CMK (cell line): Measurements from ENCODE around the gene RBBP8NL.
"Not testable (repeated sequence)": the region's sequence is repeated elsewhere in the genome, so short reads cannot be mapped to it uniquely, and the experiment has no call there.

Source experiments
- DNase-seq: peaks from one replicate; pipeline ENCODE4 v3.0.0-alpha.2; 2010; ENCODE audit warnings: low read depth

Gene RBBP8NL

DNA sequence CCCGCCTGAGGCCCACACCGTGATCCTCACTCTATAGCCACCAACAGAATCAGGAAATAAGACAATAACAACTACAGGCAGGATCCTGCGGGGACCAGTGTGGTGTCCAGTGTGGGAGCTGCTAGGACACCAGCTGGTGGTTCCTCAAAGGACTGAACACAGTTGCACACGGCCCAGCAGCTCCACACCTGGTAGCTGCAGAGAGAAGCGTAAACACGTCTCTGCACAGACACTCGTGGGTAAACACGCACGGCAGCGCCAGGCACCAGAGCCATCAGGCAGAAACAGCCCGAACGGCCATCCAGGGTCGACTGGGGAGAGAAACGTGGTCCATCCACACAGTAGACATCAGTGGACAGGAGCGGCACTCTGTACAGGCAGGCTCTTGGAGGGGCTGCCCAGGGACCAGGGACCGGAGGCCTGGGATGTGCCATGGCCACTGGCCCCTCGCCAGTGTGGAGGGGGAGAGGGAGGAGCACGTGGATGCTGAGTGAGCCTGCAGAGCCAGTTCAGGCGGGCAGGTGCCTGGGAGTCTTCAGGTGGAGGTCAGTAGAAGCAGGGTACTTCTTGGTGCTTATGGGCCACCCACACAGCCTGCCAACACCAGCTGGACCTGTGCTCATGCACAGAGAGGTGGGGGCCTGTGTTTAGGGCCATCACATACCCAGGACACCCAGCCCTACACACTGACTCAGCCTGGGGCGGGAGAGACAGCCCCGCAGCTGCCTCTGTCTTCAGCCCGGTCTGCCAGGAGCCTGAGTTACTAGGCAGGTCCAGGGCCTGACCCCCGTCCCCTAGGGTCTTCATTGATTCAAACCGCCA, 52.8 kb downstream of the RBBP8NL start:
- no peak for DNase-seq

DNA sequence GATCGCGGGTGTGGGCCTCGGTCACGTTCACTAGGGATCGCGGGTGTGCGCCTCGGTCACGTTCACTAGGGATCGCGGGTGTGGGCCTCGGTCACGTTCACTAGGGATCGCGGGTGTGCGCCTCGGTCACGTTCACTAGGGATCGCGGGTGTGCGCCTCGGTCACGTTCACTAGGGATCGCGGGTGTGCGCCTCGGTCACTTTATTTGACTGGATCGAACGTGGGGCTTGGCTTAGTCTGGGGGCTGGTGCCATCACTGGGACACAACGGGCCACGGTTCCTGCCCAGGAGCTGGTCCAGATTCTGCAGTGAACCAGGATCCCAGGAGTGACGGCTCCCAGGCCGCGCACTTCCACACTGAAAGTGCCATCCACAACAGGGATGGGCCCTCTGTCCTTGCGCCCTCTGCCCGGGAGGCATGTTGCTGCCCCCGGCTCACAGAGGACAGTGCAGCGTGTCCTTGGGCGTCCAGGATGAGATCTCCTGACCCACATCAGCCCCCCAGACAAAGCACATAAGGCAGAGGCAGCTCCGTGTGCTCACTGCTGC, 53.6 kb downstream of the RBBP8NL start:
- DNase-seq, result not testable (repeated sequence)

DNA sequence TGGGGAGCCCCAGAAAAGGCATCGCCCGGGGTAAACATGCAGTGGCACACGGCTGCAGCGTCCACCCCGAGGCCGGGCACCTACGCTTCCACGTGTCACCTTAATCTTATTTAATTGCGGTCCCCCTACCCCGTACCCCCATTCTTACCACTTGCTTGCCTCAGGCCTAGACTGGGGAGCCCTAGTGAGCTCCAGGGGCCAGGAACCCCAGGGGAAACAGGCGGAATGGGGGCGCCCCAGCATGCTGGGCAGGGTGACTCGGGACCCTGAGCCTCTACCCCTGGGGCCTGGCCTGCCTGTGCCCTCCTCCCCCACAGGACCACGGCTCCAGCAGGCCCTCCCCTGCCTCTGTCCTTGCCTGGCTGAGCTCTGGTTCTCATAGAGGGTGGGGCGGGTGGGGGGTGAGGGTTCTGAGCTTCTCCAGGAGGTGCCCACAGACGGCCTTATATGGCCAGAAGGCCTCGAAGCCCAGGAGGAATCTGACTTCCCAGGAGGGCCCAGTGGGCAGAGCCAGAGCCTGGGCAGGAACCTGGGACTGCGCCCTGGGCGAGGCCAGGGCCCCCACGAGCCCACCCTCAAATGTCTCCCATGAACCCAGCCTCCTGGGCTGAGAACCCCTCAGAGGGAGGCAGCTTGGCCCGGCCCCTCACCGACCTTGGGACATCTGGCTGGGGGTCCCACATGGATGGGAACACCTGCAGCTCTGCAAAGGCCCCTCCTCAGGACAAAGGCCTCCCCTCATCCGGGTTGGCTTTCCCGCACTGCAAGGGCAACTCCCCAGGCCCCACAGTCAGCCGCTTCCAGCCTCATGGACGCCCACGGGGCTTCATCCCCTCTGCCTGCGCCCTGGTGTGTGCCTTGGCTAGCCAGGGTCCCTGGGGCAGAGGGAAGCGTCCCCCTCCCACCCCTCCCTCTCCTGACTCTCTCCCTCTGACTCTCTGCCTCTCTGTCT, 55.0 kb downstream of the RBBP8NL start:
- no peak for DNase-seq

DNA sequence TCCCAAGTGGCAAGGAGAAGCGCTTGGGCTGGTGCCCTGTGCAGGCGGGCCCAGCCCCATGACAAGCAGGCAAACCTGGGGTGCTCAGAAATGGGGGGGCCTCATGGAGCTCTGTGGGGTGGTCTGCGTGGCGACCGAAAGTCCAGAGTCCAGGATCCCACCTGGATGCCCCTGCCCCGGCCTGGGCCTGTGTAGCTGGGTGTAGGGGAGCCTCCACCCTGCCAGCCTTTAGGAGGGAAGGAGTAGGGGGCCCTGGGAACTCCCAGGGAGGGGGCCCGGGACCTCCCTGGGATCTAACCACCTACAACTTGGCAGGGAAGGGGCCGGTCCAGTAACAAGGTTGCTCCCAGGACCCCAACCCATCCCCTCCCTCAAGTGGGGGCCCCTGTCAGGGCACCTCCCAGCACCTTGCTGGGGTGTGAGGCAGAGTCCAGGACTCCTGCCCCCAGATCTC, 55.7 kb downstream of the RBBP8NL start:
- DNase-seq, result no peak

DNA sequence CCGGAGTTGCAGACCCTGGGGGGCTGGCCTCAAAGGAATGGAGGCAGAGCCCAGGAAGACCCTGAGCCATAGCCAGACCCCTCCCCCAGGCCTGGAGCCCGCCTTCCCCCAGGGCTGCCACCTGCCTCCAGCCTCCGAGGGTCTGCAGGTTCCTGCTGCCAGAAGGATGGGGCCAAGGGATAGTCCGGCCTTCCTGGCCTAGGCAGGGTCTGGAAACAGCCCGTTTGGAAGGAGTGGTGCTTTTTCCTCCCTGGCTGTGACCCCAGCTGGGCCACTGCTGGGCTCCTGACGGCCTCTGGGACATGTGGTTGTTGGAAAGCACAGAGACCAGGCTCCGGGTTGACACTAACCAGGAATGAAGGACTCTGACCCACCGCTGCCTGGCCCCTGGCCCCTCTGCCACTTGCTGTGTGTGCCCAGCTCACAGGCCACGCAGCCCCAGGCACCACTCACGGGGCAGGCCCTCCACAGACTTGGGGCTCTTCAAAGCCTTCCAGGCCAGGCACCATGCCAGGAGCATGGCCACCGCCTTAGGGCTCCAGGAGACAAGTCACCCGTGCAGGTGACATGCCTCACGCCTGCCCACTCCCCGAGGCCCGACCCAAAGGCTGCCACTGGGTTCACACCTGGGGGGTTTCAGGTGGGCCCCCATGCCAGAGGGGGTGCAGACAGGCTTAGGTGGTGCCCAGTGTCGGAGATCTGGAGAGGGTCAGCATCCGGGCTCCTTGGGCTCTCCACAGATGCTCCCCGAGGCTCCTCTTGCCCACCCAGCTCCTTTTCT, 56.3 kb downstream of the RBBP8NL start:
- DNase-seq, result no peak

DNA sequence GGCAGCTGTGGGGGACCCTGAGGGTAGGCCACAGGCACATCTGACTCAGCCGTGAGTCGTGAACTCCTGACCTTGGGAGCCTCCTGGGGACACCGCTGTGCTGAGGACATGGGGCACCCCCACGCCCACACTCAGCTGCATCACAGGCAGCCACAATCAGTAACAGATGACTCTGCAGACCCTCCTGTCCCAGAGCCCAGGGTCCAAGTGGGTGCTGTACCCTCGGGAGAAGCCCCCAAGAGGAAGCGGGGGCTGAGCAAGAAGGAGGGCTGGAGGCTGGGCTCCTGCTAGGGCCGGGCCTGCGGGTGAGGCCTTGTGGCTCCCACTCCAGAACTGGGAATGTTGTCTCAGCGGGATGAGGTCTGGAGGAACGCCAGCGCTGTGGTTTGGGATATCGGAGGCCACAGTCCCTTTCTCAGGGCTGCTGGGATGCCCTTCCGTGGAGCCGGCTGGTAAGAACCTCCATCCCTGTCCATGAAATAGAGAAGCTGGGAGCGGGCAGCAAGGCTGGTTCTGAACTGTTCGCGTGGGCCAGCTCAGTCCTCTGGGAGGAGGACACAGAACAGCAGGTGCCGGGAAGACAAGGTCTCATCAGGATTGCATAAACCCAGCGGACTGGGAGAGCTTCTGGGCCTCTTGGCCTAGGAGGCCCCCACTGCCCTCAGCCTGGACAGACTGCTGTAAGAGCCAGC, 57.1 kb downstream of the RBBP8NL start:
- no peak for DNase-seq

DNA sequence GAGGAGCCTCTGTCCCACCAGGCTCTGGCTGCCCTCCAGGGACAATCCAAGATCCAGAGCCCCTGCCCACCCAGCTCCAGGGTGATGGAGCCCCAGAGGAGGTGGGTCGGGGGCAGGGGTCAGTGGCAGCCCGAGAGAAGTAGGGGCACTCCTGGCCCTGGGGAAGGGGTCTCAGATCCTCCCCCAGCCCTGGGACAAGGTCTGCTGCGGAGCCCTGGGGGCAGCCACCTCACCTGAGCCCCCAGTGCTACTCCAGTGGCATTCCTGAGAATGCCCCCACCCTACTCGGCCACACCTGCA, 57.6 kb downstream of the RBBP8NL start:
- no peak for DNase-seq

DNA sequence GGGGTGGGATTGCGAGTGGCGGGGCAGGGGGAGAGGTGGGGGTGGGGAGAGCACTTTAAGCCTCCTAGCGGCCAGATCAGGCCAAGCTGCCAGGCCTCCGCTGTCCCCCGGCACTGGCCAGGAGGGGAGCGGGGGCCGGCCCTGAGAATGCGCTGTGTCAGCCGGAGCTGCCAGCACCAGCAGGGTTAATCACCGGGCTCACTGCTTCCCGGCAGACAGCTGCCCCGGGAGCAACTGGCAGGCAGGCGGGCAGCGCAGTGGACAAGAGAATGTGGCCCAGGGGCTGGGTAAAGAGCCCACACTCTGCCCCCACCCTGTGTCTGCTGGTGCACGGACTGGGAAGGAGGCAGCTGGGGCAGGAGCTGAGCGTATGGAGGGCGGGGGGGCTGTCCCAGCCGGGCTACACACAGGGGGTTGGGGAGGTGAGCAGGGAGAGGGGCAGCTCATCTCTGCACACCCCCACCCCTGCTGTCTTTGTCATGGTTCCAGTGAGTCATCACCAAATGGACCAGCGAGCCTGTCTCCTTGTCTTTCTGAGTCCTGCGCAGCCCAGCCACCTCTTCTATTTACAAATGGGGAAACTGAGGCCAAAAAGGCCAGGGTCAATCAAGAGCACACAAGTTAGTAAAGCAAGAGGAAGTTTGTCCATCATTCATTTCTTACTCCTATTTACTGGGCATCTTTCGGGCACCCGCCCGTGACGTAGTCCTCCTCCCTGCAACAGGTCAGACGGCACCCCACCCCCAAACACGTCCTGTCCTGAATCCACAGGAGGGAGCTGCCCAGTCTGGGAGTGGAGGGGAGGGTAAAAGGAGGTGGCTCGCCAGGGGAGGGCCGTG, 58.1 kb downstream of the RBBP8NL start:
- DNase-seq, result no peak

DNA sequence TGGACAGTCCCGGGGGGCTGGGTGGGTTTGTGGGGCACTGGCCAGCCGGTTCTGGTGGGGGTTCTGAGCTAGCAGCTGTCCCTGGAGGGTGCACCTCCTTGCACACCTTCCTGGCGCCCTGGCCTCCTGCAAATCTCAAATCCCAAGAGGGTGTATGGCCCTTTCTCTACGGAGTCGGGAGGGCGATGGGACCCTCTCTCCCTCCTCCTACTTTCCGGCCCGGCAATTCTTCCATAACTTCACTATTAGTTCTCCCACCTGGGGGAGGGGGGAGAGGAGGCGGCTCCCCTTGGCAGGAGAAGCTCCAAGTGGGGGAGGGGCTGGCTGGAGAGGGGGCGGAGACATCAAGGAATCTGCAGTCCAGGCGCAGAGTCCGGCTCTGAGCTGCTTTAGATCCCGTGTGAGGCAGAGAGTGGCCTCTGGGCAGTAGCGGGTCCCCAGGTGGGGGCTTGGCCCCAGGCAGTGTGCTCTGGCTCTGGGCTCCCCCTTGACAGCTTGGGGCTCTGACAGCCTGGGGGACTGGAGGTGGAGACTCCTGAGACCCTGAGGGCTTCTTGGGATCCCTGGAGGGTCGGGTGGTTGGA, 58.9 kb downstream of the RBBP8NL start:
- DNase-seq, result no peak

DNA sequence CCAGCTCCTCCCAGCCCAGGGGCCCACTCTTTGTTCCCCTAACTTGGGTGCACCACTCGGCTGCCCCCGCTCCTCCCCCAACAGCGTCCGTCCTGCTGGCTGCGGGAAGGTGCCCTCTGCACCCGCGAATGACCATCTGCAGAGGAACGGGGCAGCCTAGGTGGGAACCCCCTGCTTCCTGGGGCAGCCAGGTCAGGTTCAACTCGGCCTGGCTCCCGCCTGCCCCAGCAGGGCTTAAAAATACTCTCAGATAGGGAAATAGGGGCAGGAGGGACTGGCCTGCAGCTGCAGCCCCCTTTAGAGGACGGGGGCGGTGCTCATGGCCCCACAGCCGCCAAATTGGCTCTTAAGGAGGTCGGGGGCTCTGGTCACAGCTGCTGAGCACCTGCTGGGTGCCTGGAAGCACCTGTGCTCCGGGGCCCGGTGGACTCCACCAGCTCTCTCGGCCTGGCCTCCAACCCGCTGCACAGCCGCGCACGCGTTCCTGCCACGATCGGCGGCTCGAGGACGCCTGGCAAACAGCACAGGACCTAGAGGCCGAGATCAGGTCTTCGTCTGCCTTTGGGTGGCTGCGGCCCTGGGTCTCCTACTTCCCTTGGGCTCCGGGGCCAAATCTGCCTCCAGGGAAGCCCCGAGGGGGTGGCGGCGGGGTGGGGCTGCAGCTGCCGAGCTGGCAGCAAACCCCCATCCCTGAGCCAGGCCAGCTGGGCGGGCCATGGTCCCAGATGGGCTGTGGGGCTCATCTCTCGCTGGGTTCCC, 59.5 kb downstream of the RBBP8NL start:
- DNase-seq, result no peak

DNA sequence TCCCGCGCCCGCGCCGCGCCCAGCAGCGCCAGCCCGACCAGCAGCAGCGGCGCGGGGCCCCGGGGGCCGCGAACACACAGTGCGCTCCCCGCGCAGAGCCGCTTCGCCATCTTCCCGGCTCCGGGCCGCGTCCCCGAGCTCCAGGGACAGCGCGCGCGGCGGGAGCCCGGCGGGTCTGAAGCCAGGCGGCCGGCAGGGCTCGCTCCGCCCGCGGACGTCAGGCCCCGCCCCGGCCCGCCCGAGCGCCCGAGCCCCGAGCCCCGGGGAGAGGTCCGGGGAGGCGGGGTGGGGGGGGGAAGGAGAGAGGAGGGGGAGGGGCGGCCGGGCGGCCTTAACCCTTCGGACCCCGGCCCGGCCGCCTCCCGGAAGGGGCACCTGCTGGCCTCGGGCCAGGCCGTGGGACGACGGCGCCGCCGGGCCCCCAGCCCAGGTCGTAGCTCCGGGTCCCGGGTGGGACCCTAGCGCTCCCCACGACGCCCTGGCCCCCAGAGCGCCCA, 60.2 kb downstream of the RBBP8NL start, which contains the start of gene LAMA5:
Gene LAMA5, minus strand, starts transcription at position 177 of the 497 bp plus-strand sequence. Its CDS starts 67 bp downstream, at position 110.
- no peak for DNase-seq

DNA sequence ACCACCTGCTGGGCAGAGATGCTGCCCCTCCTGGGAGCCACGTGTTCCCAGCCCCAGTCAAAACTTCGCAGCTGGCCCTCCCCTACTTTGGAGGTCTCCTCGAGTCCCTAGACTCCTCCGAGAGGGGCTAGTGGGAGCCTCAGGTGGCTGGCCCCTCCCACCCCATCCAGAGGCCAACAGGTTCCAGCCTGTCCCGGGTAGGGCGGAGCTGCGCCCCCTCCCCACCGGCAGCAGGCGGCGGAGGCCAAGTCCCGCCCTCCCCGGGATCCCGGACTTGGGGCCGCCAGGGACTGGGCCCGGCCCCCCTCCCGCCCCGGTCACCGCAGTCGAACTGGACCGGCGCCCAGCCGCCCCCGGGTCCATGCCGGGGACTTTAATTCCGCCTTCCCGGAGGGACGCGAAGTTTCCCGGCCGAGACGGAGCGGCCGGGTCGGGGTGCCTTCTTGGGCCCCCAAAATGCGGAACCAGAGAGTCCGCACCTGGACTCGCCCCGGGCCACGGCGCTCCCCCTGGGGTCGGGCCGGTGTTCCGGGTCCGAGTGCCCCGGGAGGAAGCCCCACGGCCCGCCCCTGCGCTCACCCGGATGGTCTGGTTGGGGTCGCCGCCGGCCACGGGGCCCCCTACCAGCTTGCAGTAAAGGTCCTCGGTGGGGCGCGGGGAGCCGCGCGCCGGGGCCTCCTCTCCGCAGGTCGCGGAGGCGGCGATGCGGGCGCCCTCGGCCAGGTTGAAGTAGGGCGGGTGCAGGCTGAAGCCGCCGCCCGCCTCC, 60.8 kb downstream of the RBBP8NL start:
- DNase-seq, result no peak

DNA sequence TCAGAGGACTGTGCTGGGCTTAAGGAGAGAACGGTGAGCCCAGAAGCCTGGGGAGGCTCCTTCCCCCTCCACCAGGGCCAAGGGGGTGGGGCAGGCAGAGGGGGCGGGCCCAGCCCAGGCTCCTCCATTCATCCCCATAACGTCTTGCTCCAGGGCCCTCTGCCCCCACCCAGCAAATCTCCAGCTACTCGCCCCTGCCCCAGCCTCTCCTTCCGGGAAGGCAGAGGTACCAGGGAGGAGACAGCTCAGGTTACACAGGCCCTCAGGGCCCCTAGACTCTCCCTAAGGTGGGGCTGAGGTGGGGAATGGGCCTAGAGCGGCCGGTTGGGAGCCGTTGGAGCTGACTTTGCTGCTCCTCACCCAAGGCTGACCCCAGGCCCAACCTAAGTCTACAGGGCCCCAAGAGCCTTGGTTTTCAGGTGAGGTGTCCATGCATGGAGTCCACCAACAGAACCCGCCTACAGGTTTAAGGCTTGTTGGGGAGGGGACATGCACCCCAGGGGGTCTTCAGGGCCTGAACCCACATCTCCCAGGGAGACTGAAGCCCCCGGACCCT, 61.4 kb downstream of the RBBP8NL start:
- DNase-seq, result no peak

DNA sequence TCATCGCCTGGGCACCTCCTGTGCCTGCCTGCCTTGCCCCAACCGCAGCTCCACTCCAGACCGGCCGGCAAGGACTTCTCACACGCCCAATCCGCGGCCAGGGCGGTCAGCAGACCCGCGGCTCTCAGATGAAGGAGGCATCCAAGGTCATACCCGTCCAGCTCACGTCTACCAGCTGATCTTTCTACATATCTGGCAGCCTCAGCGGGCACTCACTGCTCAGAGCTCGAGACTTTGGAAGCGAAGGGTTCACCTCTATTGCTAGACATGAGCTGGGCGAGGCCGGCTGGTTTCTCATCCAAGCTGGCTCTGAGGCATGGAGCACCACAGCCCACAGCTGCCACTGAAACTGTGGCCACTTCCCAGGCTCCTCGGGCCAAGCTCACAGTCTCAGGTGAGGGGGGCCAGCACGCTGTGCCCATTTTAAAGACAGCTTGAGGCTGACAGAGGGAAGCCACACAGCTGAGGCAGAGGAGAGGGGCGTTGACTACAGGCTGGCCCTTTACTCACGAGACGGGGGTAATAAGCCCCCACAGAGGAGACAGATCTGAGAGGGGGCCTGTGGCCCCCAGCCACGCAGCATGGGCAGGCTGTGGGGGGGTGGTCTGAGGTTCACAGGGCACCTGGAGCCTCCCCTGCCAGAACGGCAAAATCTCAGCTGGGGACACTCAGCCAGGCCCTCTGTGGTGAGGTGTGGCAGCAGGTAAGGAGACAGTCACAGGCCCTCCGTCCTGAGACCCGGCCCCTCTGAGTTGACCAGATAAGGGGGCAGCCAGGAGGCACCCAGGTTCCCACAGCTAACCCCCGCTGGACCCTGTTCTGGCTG, 62.2 kb downstream of the RBBP8NL start:
- DNase-seq, result no peak

DNA sequence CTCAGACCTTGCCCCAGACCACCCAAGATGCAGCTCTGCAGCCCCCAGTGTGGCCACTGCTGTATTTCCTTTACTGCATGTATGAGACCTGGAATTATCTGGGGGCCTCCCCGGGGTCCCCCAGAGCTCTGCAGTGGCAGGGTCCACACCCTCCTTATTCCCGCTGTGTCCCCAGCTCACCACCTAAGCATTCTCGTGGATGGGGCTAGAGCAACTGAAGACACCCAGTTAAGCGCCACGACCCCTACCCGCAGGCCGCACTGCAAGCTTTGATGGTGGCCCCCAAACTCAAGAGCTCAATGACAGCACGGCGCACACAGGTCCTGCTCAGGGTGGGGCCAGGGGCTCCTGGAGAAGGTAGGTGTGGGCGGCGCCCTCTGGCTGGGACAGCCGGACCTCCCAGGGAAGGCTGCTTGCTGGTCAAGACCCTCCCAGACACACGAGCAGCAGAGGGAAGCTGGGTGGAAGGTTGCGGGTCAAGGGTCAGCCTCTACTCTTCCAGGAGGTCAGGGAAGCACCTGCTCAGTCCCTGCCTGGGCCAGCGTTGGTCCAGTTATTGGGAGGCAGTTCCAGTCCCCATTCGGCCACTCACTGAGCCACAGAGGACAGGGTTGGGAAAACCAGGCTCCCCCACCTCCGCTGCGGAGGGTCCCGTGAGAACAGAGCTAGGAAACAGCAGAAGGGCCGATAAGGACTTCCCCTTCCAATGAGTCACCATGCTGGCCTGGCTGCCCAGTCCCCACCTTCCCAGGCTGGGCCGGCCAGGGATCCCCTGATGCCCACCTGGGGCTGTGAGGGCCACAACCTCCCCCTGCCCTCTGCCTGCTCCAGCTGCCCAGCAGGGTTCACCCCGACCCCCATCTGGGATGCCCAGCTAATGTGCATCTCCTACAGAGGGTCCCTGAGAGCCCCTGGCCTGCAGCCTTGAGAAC, 63.2 kb downstream of the RBBP8NL start:
- DNase-seq, result no peak
